GM23248 (cell line): Measurements from ENCODE around the gene B4GALT2. TPM values are rescaled to one million over a fixed set of nuclear protein-coding genes. Genes with fewer than 3 reads are reported as not detected.

Source experiments
- DNase-seq: peaks from one replicate; pipeline ENCODE4 v3.0.0-alpha.2; 2015
- H2AFZ ChIP-seq: fragments of 200-600 bp; sonication (generic); 2 replicates; pipeline ENCODE4 v1.6.1; 2016; ENCODE audit warnings: antibody characterized with exemption
- H3F3A ChIP-seq: fragments of 200-600 bp; sonication (generic); 2 replicates; pipeline ENCODE4 v1.6.1; 2016; ENCODE audit warnings: mild to moderate bottlenecking, antibody characterized with exemption, mixed run types; ENCODE audit not compliant: insufficient read depth
- H3K27ac ChIP-seq: fragments of 200-600 bp; sonication (generic); 2 replicates; pipeline ENCODE4 v1.5.1; 2016; ENCODE audit warnings: mild to moderate bottlenecking
- H3K27me3 ChIP-seq: fragments of 200-600 bp; sonication (generic); replicated peaks from 2 replicates; pipeline ENCODE4 v1.6.1; 2016; ENCODE audit warnings: mild to moderate bottlenecking; ENCODE audit not compliant: insufficient read depth
- H3K36me3 ChIP-seq: fragments of 200-600 bp; sonication (generic); 2 replicates; pipeline ENCODE4 v1.6.1; 2016; ENCODE audit warnings: low read depth, mild to moderate bottlenecking
- H3K4me1 ChIP-seq: fragments of 200-600 bp; sonication (generic); 2 replicates; pipeline ENCODE4 v1.6.1; 2016; ENCODE audit warnings: mild to moderate bottlenecking; ENCODE audit not compliant: insufficient read depth
- H3K4me2 ChIP-seq: fragments of 200-600 bp; sonication (generic); one replicate; pipeline ENCODE4 v1.6.1; 2016; ENCODE audit warnings: mild to moderate bottlenecking; ENCODE audit not compliant: unreplicated experiment
- H3K4me3 ChIP-seq: fragments of 200-600 bp; sonication (generic); 2 replicates; pipeline ENCODE4 v1.5.1; 2016; ENCODE audit warnings: mild to moderate bottlenecking
- H3K79me2 ChIP-seq: fragments of 200-600 bp; sonication (generic); 2 replicates; pipeline ENCODE4 v1.6.1; 2016; ENCODE audit warnings: mild to moderate bottlenecking; ENCODE audit not compliant: insufficient read depth
- H3K9ac ChIP-seq: fragments of 200-600 bp; sonication (generic); 2 replicates; pipeline ENCODE4 v1.6.1; 2016; ENCODE audit warnings: mild to moderate bottlenecking
- H3K9me2 ChIP-seq: fragments of 200-600 bp; sonication (generic); 2 replicates; pipeline ENCODE4 v1.6.1; 2016; ENCODE audit warnings: mixed run types, mild to moderate bottlenecking, moderate library complexity; ENCODE audit not compliant: insufficient read depth
- H3K9me3 ChIP-seq: fragments of 200-600 bp; sonication (generic); one replicate; pipeline ENCODE4 v1.6.1; 2017; ENCODE audit warnings: low read depth
- H4K20me1 ChIP-seq: fragments of 200-600 bp; sonication (generic); 2 replicates; pipeline ENCODE4 v1.6.0; 2016; ENCODE audit not compliant: insufficient read depth
- EZH2 ChIP-seq: fragments of 200-600 bp; sonication (generic); IDR thresholded peaks from 2 replicates; pipeline ENCODE4 v1.6.1; 2018; ENCODE audit warnings: antibody characterized with exemption, mild to moderate bottlenecking; ENCODE audit not compliant: insufficient read depth, poor library complexity, severe bottlenecking
- EZH2phosphoT487 ChIP-seq: fragments of 200-600 bp; sonication (generic); IDR thresholded peaks from 2 replicates; pipeline ENCODE4 v1.6.1; 2018; ENCODE audit warnings: antibody characterized with exemption, moderate library complexity, mild to moderate bottlenecking, low read depth; ENCODE audit not compliant: insufficient read depth
- WGBS, 2 experiments: methylation state at CpG; one replicate each; pipeline ENCODE4 v1.1.6; 2015 to 2017; ENCODE audit warnings: low lambda C conversion rate in 2 of 2, low coverage in 1 of 2; ENCODE audit errors: missing lambda C conversion rate in 2 of 2; 5-methylcytosine and 5-hydroxymethylcytosine counted together
- in situ Hi-C: fragments of 300-500 bp; cut with MboI; formaldehyde crosslinking; loops from 2 replicates; pipeline ENCODE4 v1.15.0; 2020
- polyA plus RNA-seq: library from polyadenylated mRNA; unstranded; fragments of >200 nt; fragmentation: Nextera tagmentation; extraction: Ambion mirVana; gene quantifications from 2 replicates; pipeline ENCODE4 v1.2.1, GENCODE V29; 2016
- total RNA-seq: library from RNA; depleted of rRNA; stranded (reverse); fragments of >200 nt; shearing (Covaris generic); gene quantifications from 2 replicates; pipeline ENCODE4 v1.2.3, GENCODE V29; 2014

The B4GALT2 gene
- total and polyA plus RNA-seq, 2 experiments from 2014 or later: 27.3 to 221 TPM

DNA sequence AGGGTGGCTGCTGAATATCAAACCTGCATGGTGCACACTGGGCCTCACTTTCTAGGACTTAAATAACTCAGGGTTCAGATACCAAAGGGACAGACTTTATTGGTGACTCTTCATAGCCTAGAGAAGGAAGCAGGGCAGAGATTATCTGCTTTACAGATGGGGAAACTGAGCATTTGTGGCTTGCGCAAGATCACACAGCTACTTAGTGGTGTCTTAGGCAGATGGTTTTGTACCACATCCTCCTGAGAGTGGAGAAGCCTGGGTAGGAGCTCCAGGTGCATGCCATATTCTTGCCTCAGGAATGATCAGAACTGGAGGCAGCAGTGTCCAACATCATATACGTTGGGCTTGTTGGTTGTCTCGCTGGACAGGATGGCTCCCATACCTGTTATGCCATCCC lies 16.0 kb upstream of the B4GALT2 start:
- no peak overlapping the region for H2AFZ ChIP-seq
- H3K4me3 ChIP-seq: no peak overlapping the region
- H4K20me1 ChIP-seq: no peaks in the 10 kb centered on the region
- H3K27me3 ChIP-seq: no peaks in the 10 kb centered on the region
- no peaks in the 10 kb centered on the region for H3K9me2 ChIP-seq
- no peak for DNase-seq
- TF ChIP-seq EZH2phosphoT487 (no peak), EZH2 (no peak)
- H3F3A ChIP-seq: no peaks in the 10 kb centered on the region
- H3K9me3 ChIP-seq: no peaks in the 10 kb centered on the region
- no peaks in the 10 kb centered on the region for H3K79me2 ChIP-seq
- 85 to 93% methylated on average over 3 of the region's 3 CpGs for WGBS, 2 experiments
- H3K4me1 ChIP-seq: no peaks in the 10 kb centered on the region
- H3K4me2 ChIP-seq: no peak overlapping the region
- in situ Hi-C loops: no loop called here
- H3K27ac ChIP-seq: no peak overlapping the region
- H3K36me3 ChIP-seq: no peaks in the 10 kb centered on the region; the same call in 1 of the 2 replicates
- H3K9ac ChIP-seq: no peak overlapping the region

DNA sequence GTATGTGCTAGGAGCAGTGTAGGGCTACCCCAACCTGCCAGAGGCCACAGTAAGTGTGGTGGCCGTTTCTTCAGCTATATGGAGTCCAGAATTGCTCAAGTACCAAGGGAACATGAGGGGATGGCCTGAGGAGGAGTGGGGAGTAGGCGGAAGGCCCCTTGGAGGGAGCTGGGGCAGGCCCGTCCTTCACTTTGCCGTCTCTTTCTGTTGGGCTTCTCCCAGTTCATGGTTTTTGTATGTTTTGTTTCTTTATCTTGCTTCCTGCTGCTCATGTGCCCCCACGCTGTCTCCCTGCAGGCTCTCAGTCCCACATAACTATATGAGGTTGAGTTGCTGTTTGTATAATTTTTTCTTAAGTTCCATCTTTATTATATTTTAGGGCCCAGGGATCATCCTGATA lies 15.1 kb upstream of the B4GALT2 start:
- no peak overlapping the region for H3K27ac ChIP-seq
- no peaks in the 10 kb centered on the region for H4K20me1 ChIP-seq
- TF ChIP-seq EZH2: no peak
- no peak for TF ChIP-seq EZH2phosphoT487

DNA sequence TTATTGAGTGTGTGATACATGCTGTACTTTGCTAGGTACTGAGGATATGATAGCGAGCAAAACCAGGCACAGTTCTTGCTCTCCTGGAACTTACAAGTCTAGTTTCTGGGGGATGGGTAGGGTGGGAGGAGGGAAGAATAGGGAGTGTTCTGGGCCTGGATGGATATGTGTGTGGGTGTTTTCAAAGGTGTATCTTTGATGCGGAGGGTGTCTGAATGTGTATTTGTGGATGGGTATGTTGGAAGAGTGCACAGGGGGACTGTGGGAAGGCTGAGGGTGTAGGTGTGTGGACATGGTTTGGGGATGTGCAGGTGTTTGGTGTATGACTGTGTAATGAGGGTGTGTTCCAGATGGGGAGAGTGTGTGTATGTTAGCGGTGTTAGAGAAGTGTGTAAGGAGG lies 13.7 kb upstream of the B4GALT2 start:
- Histone ChIP-seq H3K9ac (no peak overlapping the region), H3K27me3 (no peaks in the 10 kb centered on the region), H3K4me1 (no peaks in the 10 kb centered on the region), H3K9me3 (no peaks in the 10 kb centered on the region), H3K79me2 (peaks cover 3% of the 10 kb centered on the region), H3K36me3 (no peaks in the 10 kb centered on the region; the same call in 1 of the 2 replicates), H3K4me3 (no peak overlapping the region), H3K4me2 (no peak overlapping the region), H3K9me2 (no peaks in the 10 kb centered on the region), H4K20me1 (no peaks in the 10 kb centered on the region), H3F3A (peaks cover 9% of the 10 kb centered on the region), H3K27ac (no peak overlapping the region), H2AFZ (no peak overlapping the region)
- in situ Hi-C loops: no loop called here
- 93 to 100% methylated on average over 2 of the region's 3 CpGs for WGBS, 2 experiments
- no peak for DNase-seq
- TF ChIP-seq EZH2phosphoT487 (no peak), EZH2 (no peak)

More for the DNA sequence above, 15.1 kb upstream of the B4GALT2 start:
- H3K27me3 ChIP-seq: no peaks in the 10 kb centered on the region
- DNase-seq: no peak
- 75 to 78% methylated on average over 5 of the region's 5 CpGs for WGBS, 2 experiments
- H3K4me3 ChIP-seq: no peak overlapping the region
- H3K9me2 ChIP-seq: no peaks in the 10 kb centered on the region
- no peaks in the 10 kb centered on the region for H3K79me2 ChIP-seq
- H3K4me1 ChIP-seq: no peaks in the 10 kb centered on the region
- peaks cover 5% of the 10 kb centered on the region for H3F3A ChIP-seq
- H3K9ac ChIP-seq: no peak overlapping the region
- in situ Hi-C loops: no loop called here
- H3K36me3 ChIP-seq: no peaks in the 10 kb centered on the region; the same call in 1 of the 2 replicates
- H2AFZ ChIP-seq: no peak overlapping the region
- H3K9me3 ChIP-seq: no peaks in the 10 kb centered on the region
- no peak overlapping the region for H3K4me2 ChIP-seq

DNA sequence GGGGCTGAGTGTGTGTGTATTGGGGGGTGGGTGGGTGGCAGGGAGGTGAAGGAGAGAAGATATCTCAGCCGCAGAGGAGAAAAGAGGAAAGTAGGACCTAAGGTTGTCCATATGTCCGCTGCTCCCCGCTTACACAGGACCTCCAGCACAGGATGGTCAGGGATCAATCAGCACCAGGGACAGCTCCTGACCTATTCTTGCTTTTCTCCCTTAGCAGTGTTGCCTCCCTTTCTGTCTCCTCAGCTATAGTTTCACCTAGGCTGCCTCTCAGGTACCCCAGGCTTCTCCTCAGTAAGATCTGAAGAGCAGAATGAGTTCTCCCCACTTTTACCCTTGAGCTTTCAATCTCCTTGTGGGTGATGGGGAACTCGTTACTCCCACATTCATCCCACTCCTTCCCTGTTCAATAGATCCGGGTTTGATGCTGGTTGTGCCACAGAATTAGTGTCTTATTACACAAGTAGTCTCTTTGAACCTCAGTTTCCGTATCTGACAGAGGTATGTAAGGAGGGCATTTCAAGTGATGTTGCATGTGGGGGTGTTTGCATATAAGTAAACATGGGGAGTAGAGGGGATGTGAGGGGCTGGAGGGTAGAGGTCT lies 10.6 kb upstream of the B4GALT2 start:
- Histone ChIP-seq H3K4me2 (no peak overlapping the region), H4K20me1 (no peaks in the 10 kb centered on the region), H2AFZ (no peak overlapping the region), H3F3A (peaks cover 9% of the 10 kb centered on the region), H3K4me1 (peaks cover 7% of the 10 kb centered on the region; the same call in 1 of the 2 replicates), H3K79me2 (peaks cover 15% of the 10 kb centered on the region), H3K9ac (no peak overlapping the region), H3K9me2 (no peaks in the 10 kb centered on the region), H3K9me3 (no peaks in the 10 kb centered on the region), H3K4me3 (no peak overlapping the region), H3K27me3 (no peaks in the 10 kb centered on the region), H3K36me3 (no peaks in the 10 kb centered on the region), H3K27ac (no peak overlapping the region)
- WGBS, 2 experiments: 75 to 96% methylated on average over 3 to 6 of the region's 6 CpGs
- in situ Hi-C loops: no loop called here
- peak; percentile 51 for DNase-seq
- TF ChIP-seq EZH2phosphoT487: no peak
- TF ChIP-seq EZH2: no peak
